ENCODE results near the gene ADCY5. TPM values are rescaled to one million over a fixed set of nuclear protein-coding genes. Genes with fewer than 3 reads are reported as not detected.

Gene ADCY5
- total and polyA plus RNA-seq, 5 donors from 2014 or later: 0.08 to 0.15 TPM; not detected in 3

GRCh38 chr3:123394391-123395020 lies 54.4 kb downstream of the ADCY5 start:
- Histone ChIP-seq H3K4me3 (ENCODE audit: low read depth, low read length) (no peak overlapping the region), H3K9me3 (ENCODE audit: control insufficient read depth in 2 of 2, low read length in 2 of 2) (no peaks in the 10 kb centered on the region), H3K36me3 (ENCODE audit: control insufficient read depth, insufficient read depth, low read length) (no peaks in the 10 kb centered on the region), H3K27ac (ENCODE audit: insufficient read depth, low read length, poor library complexity, severe bottlenecking) (no peak overlapping the region), H3K4me1 (ENCODE audit: control insufficient read depth, insufficient read depth, low read length, poor library complexity, severe bottlenecking) (no peaks in the 10 kb centered on the region), H3K27me3 (ENCODE audit: control insufficient read depth, insufficient read depth, low read length) (no peaks in the 10 kb centered on the region)
- H3K4me3 Mint-ChIP-seq: no peak overlapping the region
- ATAC-seq (ENCODE audit: low read depth in 2 of 2) (no peak), DNase-seq (no peak)
- H3K4me1 Mint-ChIP-seq: no peaks in the 10 kb centered on the region
- no peaks in the 10 kb centered on the region for H3K36me3 Mint-ChIP-seq
- peaks cover 0 to 2% (median 0%) of the 10 kb centered on the region in 7 donors for H3K9me3 Mint-ChIP-seq
- no peak overlapping the region for H3K27ac Mint-ChIP-seq
- H3K27me3 Mint-ChIP-seq: peaks cover 18% of the 10 kb centered on the region

- no peaks in the 10 kb centered on the region for H3K9me3 Mint-ChIP-seq
- H3K4me1 ChIP-seq (ENCODE audit: control insufficient read depth, insufficient read depth, low read length, poor library complexity, severe bottlenecking): no peaks in the 10 kb centered on the region
- no peaks in the 10 kb centered on the region for H3K9me3 ChIP-seq (ENCODE audit: control insufficient read depth in 2 of 2, low read length in 2 of 2)
- H3K36me3 Mint-ChIP-seq: no peaks in the 10 kb centered on the region
- H3K27ac Mint-ChIP-seq: no peak overlapping the region
- H3K27me3 Mint-ChIP-seq: peaks cover 18% of the 10 kb centered on the region
- H3K4me3 Mint-ChIP-seq: no peak overlapping the region
- ATAC-seq (ENCODE audit: low read depth in 2 of 2) (no peak), DNase-seq (no peak)
- no peaks in the 10 kb centered on the region for H3K4me1 Mint-ChIP-seq
- H3K4me3 ChIP-seq (ENCODE audit: low read depth, low read length): no peak overlapping the region
- no peaks in the 10 kb centered on the region for H3K36me3 ChIP-seq (ENCODE audit: control insufficient read depth, insufficient read depth, low read length)
- no peak overlapping the region for H3K27ac ChIP-seq (ENCODE audit: insufficient read depth, low read length, poor library complexity, severe bottlenecking)
- H3K27me3 ChIP-seq (ENCODE audit: control insufficient read depth, insufficient read depth, low read length): no peaks in the 10 kb centered on the region
Measured at GRCh38 chr3:123392871-123393620, 55.8 kb downstream of the ADCY5 start.

GRCh38 chr3:123392368-123392767 lies 56.5 kb downstream of the ADCY5 start:
- no peaks in the 10 kb centered on the region for H3K4me1 Mint-ChIP-seq
- peaks cover 0 to 2% (median 0%) of the 10 kb centered on the region in 7 donors for H3K9me3 Mint-ChIP-seq
- H3K4me3 Mint-ChIP-seq: no peak overlapping the region
- peaks cover 18% of the 10 kb centered on the region for H3K27me3 Mint-ChIP-seq
- DNase-seq: no peak
- ATAC-seq (ENCODE audit: low read depth in 2 of 2): no peak
- no peak overlapping the region for H3K27ac ChIP-seq (ENCODE audit: insufficient read depth, low read length, poor library complexity, severe bottlenecking)
- no peaks in the 10 kb centered on the region for H3K36me3 ChIP-seq (ENCODE audit: control insufficient read depth, insufficient read depth, low read length)
- no peak overlapping the region for H3K4me3 ChIP-seq (ENCODE audit: low read depth, low read length)
- H3K27me3 ChIP-seq (ENCODE audit: control insufficient read depth, insufficient read depth, low read length): no peaks in the 10 kb centered on the region
- no peaks in the 10 kb centered on the region for H3K9me3 ChIP-seq (ENCODE audit: control insufficient read depth in 2 of 2, low read length in 2 of 2)
- H3K36me3 Mint-ChIP-seq: no peaks in the 10 kb centered on the region
- H3K4me1 ChIP-seq (ENCODE audit: control insufficient read depth, insufficient read depth, low read length, poor library complexity, severe bottlenecking): no peaks in the 10 kb centered on the region
- H3K27ac Mint-ChIP-seq: no peak overlapping the region

GRCh38 chr3:123390865-123391600 lies 57.9 kb downstream of the ADCY5 start:
- H3K36me3 ChIP-seq (ENCODE audit: control insufficient read depth, insufficient read depth, low read length): no peaks in the 10 kb centered on the region
- H3K9me3 ChIP-seq (ENCODE audit: control insufficient read depth in 2 of 2, low read length in 2 of 2): no peaks in the 10 kb centered on the region
- Mint-ChIP-seq H3K27ac (no peak overlapping the region), H3K36me3 (no peaks in the 10 kb centered on the region), H3K9me3 (peaks cover 0 to 2% (median 0%) of the 10 kb centered on the region in 7 donors), H3K4me1 (no peaks in the 10 kb centered on the region), H3K4me3 (no peak overlapping the region), H3K27me3 (peaks cover 13% of the 10 kb centered on the region)
- DNase-seq (no peak), ATAC-seq (ENCODE audit: low read depth in 2 of 2) (no peak)
- H3K4me3 ChIP-seq (ENCODE audit: low read depth, low read length): no peak overlapping the region
- H3K27me3 ChIP-seq (ENCODE audit: control insufficient read depth, insufficient read depth, low read length): no peaks in the 10 kb centered on the region
- no peak overlapping the region for H3K27ac ChIP-seq (ENCODE audit: insufficient read depth, low read length, poor library complexity, severe bottlenecking)
- H3K4me1 ChIP-seq (ENCODE audit: control insufficient read depth, insufficient read depth, low read length, poor library complexity, severe bottlenecking): no peaks in the 10 kb centered on the region

GRCh38 chr3:123389628-123389918 lies 59.3 kb downstream of the ADCY5 start:
- H3K36me3 Mint-ChIP-seq: no peaks in the 10 kb centered on the region
- no peak overlapping the region for H3K4me3 ChIP-seq (ENCODE audit: low read depth, low read length)
- H3K9me3 ChIP-seq (ENCODE audit: control insufficient read depth in 2 of 2, low read length in 2 of 2): no peaks in the 10 kb centered on the region
- H3K27ac ChIP-seq (ENCODE audit: insufficient read depth, low read length, poor library complexity, severe bottlenecking): no peak overlapping the region
- no peaks in the 10 kb centered on the region for H3K4me1 Mint-ChIP-seq
- no peaks in the 10 kb centered on the region for H3K36me3 ChIP-seq (ENCODE audit: control insufficient read depth, insufficient read depth, low read length)
- H3K27me3 Mint-ChIP-seq: peaks cover 5% of the 10 kb centered on the region
- peaks cover 0 to 2% (median 0%) of the 10 kb centered on the region in 7 donors for H3K9me3 Mint-ChIP-seq
- DNase-seq: no peak
- no peaks in the 10 kb centered on the region for H3K4me1 ChIP-seq (ENCODE audit: control insufficient read depth, insufficient read depth, low read length, poor library complexity, severe bottlenecking)
- no peaks in the 10 kb centered on the region for H3K27me3 ChIP-seq (ENCODE audit: control insufficient read depth, insufficient read depth, low read length)
- H3K4me3 Mint-ChIP-seq: no peak overlapping the region
- no peak overlapping the region for H3K27ac Mint-ChIP-seq
- no peak for ATAC-seq (ENCODE audit: low read depth in 2 of 2)

GRCh38 chr3:123388811-123389627 lies 59.9 kb downstream of the ADCY5 start:
- no peaks in the 10 kb centered on the region for H3K4me1 ChIP-seq (ENCODE audit: control insufficient read depth, insufficient read depth, low read length, poor library complexity, severe bottlenecking)
- ATAC-seq (ENCODE audit: low read depth in 2 of 2): no peak
- H3K27ac Mint-ChIP-seq: peak overlapping the region in 1 of 3 donors; percentile 91
- peaks cover 0 to 2% (median 0%) of the 10 kb centered on the region in 7 donors for H3K9me3 Mint-ChIP-seq
- no peak overlapping the region for H3K27ac ChIP-seq (ENCODE audit: insufficient read depth, low read length, poor library complexity, severe bottlenecking)
- no peaks in the 10 kb centered on the region for H3K27me3 Mint-ChIP-seq
- H3K27me3 ChIP-seq (ENCODE audit: control insufficient read depth, insufficient read depth, low read length): no peaks in the 10 kb centered on the region
- H3K4me3 ChIP-seq (ENCODE audit: low read depth, low read length): no peak overlapping the region
- no peaks in the 10 kb centered on the region for H3K36me3 ChIP-seq (ENCODE audit: control insufficient read depth, insufficient read depth, low read length)
- DNase-seq: no peak
- H3K36me3 Mint-ChIP-seq: no peaks in the 10 kb centered on the region
- no peaks in the 10 kb centered on the region for H3K4me1 Mint-ChIP-seq
- H3K9me3 ChIP-seq (ENCODE audit: control insufficient read depth in 2 of 2, low read length in 2 of 2): no peaks in the 10 kb centered on the region
- no peak overlapping the region for H3K4me3 Mint-ChIP-seq

- Histone ChIP-seq H3K4me1 (ENCODE audit: control insufficient read depth, insufficient read depth, low read length, poor library complexity, severe bottlenecking) (no peaks in the 10 kb centered on the region), H3K9me3 (ENCODE audit: control insufficient read depth in 2 of 2, low read length in 2 of 2) (no peaks in the 10 kb centered on the region), H3K36me3 (ENCODE audit: control insufficient read depth, insufficient read depth, low read length) (no peaks in the 10 kb centered on the region), H3K27ac (ENCODE audit: insufficient read depth, low read length, poor library complexity, severe bottlenecking) (no peak overlapping the region), H3K4me3 (ENCODE audit: low read depth, low read length) (no peak overlapping the region), H3K27me3 (ENCODE audit: control insufficient read depth, insufficient read depth, low read length) (no peaks in the 10 kb centered on the region)
- Mint-ChIP-seq H3K4me1 (no peaks in the 10 kb centered on the region), H3K4me3 (no peak overlapping the region), H3K36me3 (no peaks in the 10 kb centered on the region), H3K9me3 (peaks cover 0 to 3% (median 0%) of the 10 kb centered on the region in 7 donors), H3K27me3 (no peaks in the 10 kb centered on the region), H3K27ac (no peak overlapping the region)
- ATAC-seq (ENCODE audit: low read depth in 2 of 2): no peak
- DNase-seq: no peak
Measured at GRCh38 chr3:123388042-123388441, 60.8 kb downstream of the ADCY5 start.
